GM12878 (cell line): Measurements from ENCODE around the gene DBN1. TPM values are rescaled to one million over a fixed set of nuclear protein-coding genes. Genes with fewer than 3 reads are reported as not detected.

Experiments
- ATF3 ChIP-seq: IDR thresholded peaks from 2 replicates; pipeline ENCODE4 v1.6.1; 2011; ENCODE audit warnings: low read depth, mild to moderate bottlenecking, low read length, moderate library complexity, borderline replicate concordance; ENCODE audit errors: extremely low read depth
- BCL3 ChIP-seq: IDR thresholded peaks from 2 replicates; pipeline ENCODE4 v1.6.1; 2011; ENCODE audit warnings: borderline replicate concordance, low read depth, mild to moderate bottlenecking, moderate library complexity, low read length; ENCODE audit not compliant: insufficient read depth, poor library complexity, severe bottlenecking
- BHLHE40 ChIP-seq, 2 experiments: fragments of 450-650 bp in 1 of 2; IDR thresholded peaks; 2 replicates each; pipeline ENCODE4 v1.6.1; 2011 to 2017; ENCODE audit warnings: low read depth in 2 of 2, borderline replicate concordance in 1 of 2, improper control_type of control experiment in 1 of 2, low read length in 1 of 2, mild to moderate bottlenecking in 1 of 2
- BRCA1 ChIP-seq: IDR thresholded peaks from 2 replicates; pipeline ENCODE4 v1.6.1; 2011; ENCODE audit warnings: low read depth, low read length, improper control_type of control experiment
- CHD1 ChIP-seq: IDR thresholded peaks from 2 replicates; pipeline ENCODE4 v1.6.1; 2012; ENCODE audit warnings: low read depth, low read length, improper control_type of control experiment
- CHD2 ChIP-seq: IDR thresholded peaks from 2 replicates; pipeline ENCODE4 v1.6.1; 2011; ENCODE audit warnings: low read depth, low read length, improper control_type of control experiment, borderline replicate concordance
- EED ChIP-seq: sonication (generic); IDR thresholded peaks from 2 replicates; pipeline ENCODE4 v1.6.1; 2016; ENCODE audit warnings: antibody characterized with exemption, low read depth
- EP300 ChIP-seq, 2 experiments: fragments of 150-350 bp in 1 of 2; IDR thresholded peaks; 2 replicates each; pipeline ENCODE4 v1.6.1; 2011 to 2012; ENCODE audit warnings: low read depth in 2 of 2, low read length in 2 of 2, borderline replicate concordance in 1 of 2, improper control_type of control experiment in 1 of 2, inconsistent platforms in 1 of 2; ENCODE audit not compliant: control insufficient read depth in 1 of 2
- ETV6 ChIP-seq, 2 experiments: fragments of 450-650 bp in 1 of 2; IDR thresholded peaks in 1 of 2; conservative IDR thresholded peaks in 1 of 2; 2 replicates each; pipeline ENCODE4 v1.6.1; 2014; ENCODE audit warnings: antibody characterized with exemption in 1 of 2, borderline replicate concordance in 1 of 2, low read depth in 1 of 2, mild to moderate bottlenecking in 1 of 2, moderate library complexity in 1 of 2
- IRF3 ChIP-seq: fragments of 450-650 bp; IDR thresholded peaks from 2 replicates; pipeline ENCODE4 v1.6.1; 2014; ENCODE audit warnings: mild to moderate bottlenecking
- MEF2A ChIP-seq: IDR thresholded peaks from 2 replicates; pipeline ENCODE4 v1.6.1; 2011; ENCODE audit warnings: low read depth, mild to moderate bottlenecking, low read length, moderate library complexity; ENCODE audit not compliant: insufficient read depth
- NBN ChIP-seq: fragments of 450-650 bp; IDR thresholded peaks from 2 replicates; pipeline ENCODE4 v1.6.1; 2016
- SMAD5 ChIP-seq: IDR thresholded peaks from 2 replicates; pipeline ENCODE4 v1.6.1; 2016; ENCODE audit warnings: antibody characterized with exemption, low read depth
- SMARCA5 ChIP-seq: fragments of 450-650 bp; IDR thresholded peaks from 2 replicates; pipeline ENCODE4 v1.6.1; 2017; ENCODE audit warnings: mild to moderate bottlenecking
- ZBED1 ChIP-seq: IDR thresholded peaks from 2 replicates; pipeline ENCODE4 v1.6.1; 2016; ENCODE audit warnings: borderline replicate concordance
- ZNF274 ChIP-seq: IDR thresholded peaks from one replicate; pipeline ENCODE4 v1.8.0; 2011; ENCODE audit not compliant: insufficient read length, insufficient read depth
- ZNF592 ChIP-seq: fragments of 450-650 bp; IDR thresholded peaks from 2 replicates; pipeline ENCODE4 v1.6.1; 2017; ENCODE audit warnings: mild to moderate bottlenecking, moderate library complexity
- ZSCAN29 ChIP-seq: fragments of 450-650 bp; IDR thresholded peaks from 2 replicates; pipeline ENCODE4 v1.6.1; 2017; ENCODE audit warnings: mild to moderate bottlenecking, moderate library complexity
- ZZZ3 ChIP-seq: IDR thresholded peaks from 2 replicates; pipeline ENCODE4 v1.6.1; 2011; ENCODE audit warnings: low read depth; ENCODE audit not compliant: control insufficient read depth, insufficient read length
- polyA plus RNA-seq, 11 experiments: library from polyadenylated mRNA; depleted of rRNA in 4 of 11; unstranded in 6 of 11; stranded (reverse) in 5 of 11; fragments of >200 nt; fragmentation: Nextera tagmentation in 4 of 11; fragmentation: Illumina TruSeq in 1 of 11; extraction: Ambion mirVana in 4 of 11; extraction: Trizol in 1 of 11; gene quantifications; 1 replicate in 1 of 11; 2 replicates in 10 of 11; pipeline versions ENCODE4 v1.2.1 to v1.2.3, GENCODE V29; 2011 to 2016; ENCODE audit warnings: inconsistent platforms in 2 of 11, missing spikeins in 2 of 11, low read depth in 1 of 11
- total RNA-seq, 4 experiments: library from RNA; depleted of rRNA in 3 of 4; stranded (reverse); fragments of >200 nt in 3 of 4; fragmentation: Illumina TruSeq in 1 of 4; extraction: Trizol in 1 of 4; gene quantifications; 2 replicates each; pipeline versions ENCODE4 v1.2.1 to v1.2.3, GENCODE V29; 2013 to 2021
- TF ChIP-seq, protein P1 (sequence below): IDR thresholded peaks from 2 replicates; pipeline ENCODE4 v1.6.1; 2012; ENCODE audit warnings: low read depth, low read length, improper control_type of control experiment
- TF ChIP-seq, protein P2 (sequence below): fragments of 450-650 bp; IDR thresholded peaks from 2 replicates; pipeline ENCODE4 v1.6.1; 2016; ENCODE audit warnings: mild to moderate bottlenecking

Gene DBN1
- total and polyA plus RNA-seq, 10 of the 15 experiments (the other 5 are each of a cell fraction or from before 2014, with no cell fraction given) = 0.18 to 81.0 (median 27.9) TPM

- TF ChIP-seq ZNF274 (no peak), NBN (no peak), CHD2 (no peak), ZNF592 (no peak), ATF3 (no peak), BHLHE40 (IDR thresholded peaks at IDR 0.05; ENCODE audit: borderline replicate concordance in 1 of 2, low read depth in 2 of 2, low read length in 1 of 2) (peak; percentile 79 to 92; a peak in 3 of 4 replicates), ZBED1 (no peak), SMARCA5 (no peak), BRCA1 (no peak), EED (0 out of 2 replicates have a peak, but pooled peaks have one; percentile 16), SMAD5 (no peak), IRF3 (no peak), BCL3 (peak; percentile 7), MEF2A (no peak), CHD1 (no peak), EP300 (IDR thresholded peaks at IDR 0.05; ENCODE audit: borderline replicate concordance in 1 of 2, control insufficient read depth in 1 of 2, low read depth in 2 of 2, low read length in 2 of 2) (no peak), ZSCAN29 (no peak), ETV6 (conservative IDR thresholded peaks at IDR 0.05 in 1 of 2, IDR thresholded peaks at IDR 0.05 in 1 of 2; ENCODE audit: borderline replicate concordance in 1 of 2, low read depth in 1 of 2) (0 out of 4 replicates have a peak, but pooled peaks of 1 of the 2 experiments have one; percentile 26), ZZZ3 (no peak)
- TF ChIP-seq, protein P1, sequence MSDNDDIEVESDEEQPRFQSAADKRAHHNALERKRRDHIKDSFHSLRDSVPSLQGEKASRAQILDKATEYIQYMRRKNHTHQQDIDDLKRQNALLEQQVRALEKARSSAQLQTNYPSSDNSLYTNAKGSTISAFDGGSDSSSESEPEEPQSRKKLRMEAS = no peak
- TF ChIP-seq, protein P2, sequence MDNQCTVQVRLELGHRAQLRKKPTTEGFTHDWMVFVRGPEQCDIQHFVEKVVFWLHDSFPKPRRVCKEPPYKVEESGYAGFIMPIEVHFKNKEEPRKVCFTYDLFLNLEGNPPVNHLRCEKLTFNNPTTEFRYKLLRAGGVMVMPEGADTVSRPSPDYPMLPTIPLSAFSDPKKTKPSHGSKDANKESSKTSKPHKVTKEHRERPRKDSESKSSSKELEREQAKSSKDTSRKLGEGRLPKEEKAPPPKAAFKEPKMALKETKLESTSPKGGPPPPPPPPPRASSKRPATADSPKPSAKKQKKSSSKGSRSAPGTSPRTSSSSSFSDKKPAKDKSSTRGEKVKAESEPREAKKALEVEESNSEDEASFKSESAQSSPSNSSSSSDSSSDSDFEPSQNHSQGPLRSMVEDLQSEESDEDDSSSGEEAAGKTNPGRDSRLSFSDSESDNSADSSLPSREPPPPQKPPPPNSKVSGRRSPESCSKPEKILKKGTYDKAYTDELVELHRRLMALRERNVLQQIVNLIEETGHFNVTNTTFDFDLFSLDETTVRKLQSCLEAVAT = 0 out of 2 replicates have a peak, but pooled peaks have one; percentile 49
Measured at GRCh38 chr5:177453852-177454396, 19.5 kb downstream of the DBN1 start (continued).
